K562 (cell line): ENCODE results near the gene TMEM184A. TPM values are rescaled to one million over a fixed set of nuclear protein-coding genes. Genes with fewer than 3 reads are reported as not detected.

Experiments used
- CHD1 ChIP-seq: fragments of 200-600 bp; sonication (generic); IDR thresholded peaks from one replicate; pipeline ENCODE4 v1.6.1; 2012; ENCODE audit warnings: mild to moderate bottlenecking, moderate library complexity, low read length, inconsistent platforms
- CXXC5 ChIP-seq: fragments of 250-450 bp; sonication (Bioruptor Pico); IDR thresholded peaks from 2 replicates; pipeline ENCODE4 v1.8.0; 2022; ENCODE audit warnings: inconsistent platforms, mild to moderate bottlenecking, moderate library complexity
- FUS ChIP-seq: fragments of 200-400 bp; formaldehyde crosslinking; optimal IDR thresholded peaks from 2 replicates; pipeline ENCODE3; 2017; ENCODE audit warnings: low read depth, low read length
- NFATC3 ChIP-seq: fragments of 450-650 bp; IDR thresholded peaks from 2 replicates; pipeline ENCODE4 v1.6.1; 2017; ENCODE audit warnings: mild to moderate bottlenecking
- NFIX ChIP-seq: fragments of 250-450 bp; sonication (Bioruptor Pico); IDR thresholded peaks from 2 replicates; pipeline ENCODE4 v1.4.0; 2020; ENCODE audit warnings: low read depth, mild to moderate bottlenecking, moderate library complexity
- NRF1 ChIP-seq, 2 experiments: fragments of 450-650 bp; IDR thresholded peaks in 1 of 2; conservative IDR thresholded peaks in 1 of 2; 2 replicates each; pipeline ENCODE4 v1.6.1; 2014; ENCODE audit warnings: mild to moderate bottlenecking in 2 of 2
- POLR2B ChIP-seq: fragments of 450-650 bp; IDR thresholded peaks from 2 replicates; pipeline ENCODE4 v1.6.1; 2018; ENCODE audit warnings: low read depth; ENCODE audit not compliant: partially characterized antibody
- RAD21 ChIP-seq, 2 experiments: fragments of 250-450 bp in 1 of 2; fragments of 450-650 bp in 1 of 2; sonication (Bioruptor Pico) in 1 of 2; formaldehyde crosslinking in 1 of 2; IDR thresholded peaks in 1 of 2; conservative IDR thresholded peaks in 1 of 2; 2 replicates each; pipeline versions ENCODE4 v1.4.0 to v1.8.0; 2020 to 2022; ENCODE audit warnings: mild to moderate bottlenecking in 2 of 2, moderate library complexity in 1 of 2
- SLC30A9 ChIP-seq: fragments of 250-450 bp; sonication (Bioruptor Pico); IDR thresholded peaks from 2 replicates; pipeline ENCODE4 v1.8.0; 2022; ENCODE audit warnings: mild to moderate bottlenecking, moderate library complexity
- SMARCA4 ChIP-seq: fragments of 450-650 bp; IDR thresholded peaks from 2 replicates; pipeline ENCODE4 v1.6.1; 2016
- ZNF224 ChIP-seq: sonication (generic); formaldehyde crosslinking; IDR thresholded peaks from 2 replicates; pipeline ENCODE4 v1.8.0; 2022; ENCODE audit warnings: mild to moderate bottlenecking, missing genetic modification reagents
- ZNF311 ChIP-seq: fragments of 250-450 bp; sonication (Bioruptor Pico); IDR thresholded peaks from 2 replicates; pipeline ENCODE4 v1.4.0; 2020; ENCODE audit warnings: mild to moderate bottlenecking, moderate library complexity
- ZNF780A ChIP-seq: fragments of 250-450 bp; sonication (Bioruptor Pico); IDR thresholded peaks from 2 replicates; pipeline ENCODE4 v1.5.0; 2021; ENCODE audit warnings: mild to moderate bottlenecking
- ZSCAN32 ChIP-seq: fragments of 450-650 bp; formaldehyde crosslinking; IDR thresholded peaks from 2 replicates; pipeline ENCODE4 v1.4.0; 2020; ENCODE audit warnings: mild to moderate bottlenecking, moderate library complexity
- polyA plus RNA-seq, 8 experiments: library from polyadenylated mRNA; depleted of rRNA in 4 of 8; stranded (reverse) in 5 of 8; unstranded in 3 of 8; fragments of >200 nt; fragmentation: Nextera tagmentation in 2 of 8; fragmentation: Illumina TruSeq in 1 of 8; extraction: Ambion mirVana in 2 of 8; extraction: Trizol in 1 of 8; gene quantifications; 2 replicates each; pipeline versions ENCODE4 v1.2.1 to v1.2.3, GENCODE V29; 2011 to 2014; ENCODE audit warnings: inconsistent platforms in 1 of 8, missing spikeins in 1 of 8
- total RNA-seq, 7 experiments: library from RNA; depleted of rRNA in 6 of 7; stranded (reverse); fragments of >200 nt in 6 of 7; fragmentation: Illumina TruSeq in 2 of 7; extraction: Trizol in 2 of 7; gene quantifications; 2 replicates each; pipeline versions ENCODE4 v1.2.1 to v1.2.3, GENCODE V29; 2011 to 2021; ENCODE audit warnings: low replicate concordance in 1 of 7
- TF ChIP-seq, protein P1 (sequence below): fragments of 450-650 bp; IDR thresholded peaks from 2 replicates; pipeline ENCODE4 v1.6.1; 2016; ENCODE audit warnings: borderline replicate concordance
- TF ChIP-seq, protein P2 (sequence below): fragments of 200-400 bp; formaldehyde crosslinking; IDR thresholded peaks from 2 replicates; pipeline ENCODE4 v1.6.1; 2017; ENCODE audit warnings: mild to moderate bottlenecking, low read depth, low read length, moderate library complexity
- TF ChIP-seq, protein P3 (sequence below): sonication (generic); formaldehyde crosslinking; IDR thresholded peaks from 2 replicates; pipeline ENCODE4 v1.8.1; 2023; ENCODE audit warnings: mild to moderate bottlenecking, missing genetic modification reagents
- TF ChIP-seq, protein P4 (sequence below): fragments of 250-450 bp; sonication (Bioruptor Pico); IDR thresholded peaks from 2 replicates; pipeline ENCODE4 v1.8.0; 2022; ENCODE audit warnings: moderate library complexity, mild to moderate bottlenecking, inconsistent platforms
- TF ChIP-seq, protein P5 (sequence below), 3 experiments: IDR thresholded peaks in 2 of 3; conservative IDR thresholded peaks in 1 of 3; 2 replicates each; pipeline ENCODE4 v1.5.1; 2011 to 2012; ENCODE audit warnings: low read length in 3 of 3, mild to moderate bottlenecking in 3 of 3, control low read depth in 2 of 3, improper control_type of control experiment in 1 of 3, inconsistent platforms in 1 of 3, low read depth in 1 of 3, mixed read lengths in 1 of 3, moderate library complexity in 1 of 3; ENCODE audit not compliant: insufficient read depth in 2 of 3

Gene TMEM184A
- total and polyA plus RNA-seq, 9 of the 15 experiments (the other 6 are each of a cell fraction or from before 2014, with no cell fraction given), result 0.10 to 0.18 (median 0.11) TPM; not detected in 6

DNA sequence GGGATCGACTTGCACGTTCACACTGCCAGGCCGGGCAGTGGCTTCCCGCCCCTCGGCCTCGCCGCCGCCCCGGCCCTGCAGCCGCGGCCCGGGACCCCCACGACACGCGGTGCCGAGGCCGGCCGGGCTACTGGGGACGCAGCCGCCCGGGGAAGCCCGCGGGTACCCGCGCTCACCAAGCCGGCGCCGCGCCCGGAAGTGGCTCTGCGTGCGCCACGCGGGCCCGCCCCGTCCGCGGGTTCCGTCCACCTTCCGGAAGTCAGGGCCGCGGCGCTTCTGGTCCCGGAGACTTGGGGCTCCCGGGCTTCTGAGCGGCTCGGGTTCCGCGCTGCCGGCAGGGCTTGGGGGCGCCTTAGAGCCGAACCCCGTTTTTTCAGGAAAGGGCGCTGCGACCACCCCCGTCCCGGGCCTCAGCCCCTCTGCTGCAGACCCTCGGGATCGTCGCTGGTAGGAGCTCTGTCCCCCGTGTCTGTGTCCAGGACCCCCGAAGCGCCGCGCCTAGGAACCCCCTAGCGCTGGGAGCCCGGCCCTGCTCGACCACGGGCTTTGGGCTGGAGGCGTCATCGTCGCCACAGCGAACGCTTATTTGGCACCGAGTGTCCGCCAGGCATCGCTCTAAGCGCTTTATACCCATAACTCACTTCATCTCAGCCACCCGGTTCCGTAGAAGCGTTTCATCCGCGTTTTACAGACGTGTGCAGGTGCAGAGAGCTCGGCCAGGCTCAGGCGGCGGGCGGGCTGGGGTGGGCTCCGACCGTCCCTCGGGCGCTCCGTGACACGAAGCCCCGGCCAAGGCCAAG lies 14.0 kb upstream of the TMEM184A start, which contains the start of gene PSMG3 (continued):
- TF ChIP-seq ZNF224 (CRISPR knock-in tag) (0 out of 2 replicates have a peak, but pooled peaks have one; percentile 39), SMARCA4 (no peak), FUS (no peak), CHD1 (peak; percentile 12), POLR2B (peak; percentile 25), SLC30A9 (no peak), NRF1 (conservative IDR thresholded peaks at IDR 0.05 in 1 of 2, IDR thresholded peaks at IDR 0.05 in 1 of 2) (peak in 1 of 2 experiments; percentile 45; a peak in 2 of 4 replicates), CXXC5 (CRISPR knock-in tag) (peak; percentile 98), RAD21 (CRISPR knock-in tag; conservative IDR thresholded peaks at IDR 0.05 in 1 of 2, IDR thresholded peaks at IDR 0.05 in 1 of 2) (no peak), ZSCAN32 (CRISPR knock-in tag) (no peak), NFATC3 (no peak), ZNF780A (CRISPR knock-in tag) (no peak), ZNF311 (CRISPR knock-in tag) (no peak), NFIX (CRISPR knock-in tag) (no peak)
- TF ChIP-seq, protein P1, sequence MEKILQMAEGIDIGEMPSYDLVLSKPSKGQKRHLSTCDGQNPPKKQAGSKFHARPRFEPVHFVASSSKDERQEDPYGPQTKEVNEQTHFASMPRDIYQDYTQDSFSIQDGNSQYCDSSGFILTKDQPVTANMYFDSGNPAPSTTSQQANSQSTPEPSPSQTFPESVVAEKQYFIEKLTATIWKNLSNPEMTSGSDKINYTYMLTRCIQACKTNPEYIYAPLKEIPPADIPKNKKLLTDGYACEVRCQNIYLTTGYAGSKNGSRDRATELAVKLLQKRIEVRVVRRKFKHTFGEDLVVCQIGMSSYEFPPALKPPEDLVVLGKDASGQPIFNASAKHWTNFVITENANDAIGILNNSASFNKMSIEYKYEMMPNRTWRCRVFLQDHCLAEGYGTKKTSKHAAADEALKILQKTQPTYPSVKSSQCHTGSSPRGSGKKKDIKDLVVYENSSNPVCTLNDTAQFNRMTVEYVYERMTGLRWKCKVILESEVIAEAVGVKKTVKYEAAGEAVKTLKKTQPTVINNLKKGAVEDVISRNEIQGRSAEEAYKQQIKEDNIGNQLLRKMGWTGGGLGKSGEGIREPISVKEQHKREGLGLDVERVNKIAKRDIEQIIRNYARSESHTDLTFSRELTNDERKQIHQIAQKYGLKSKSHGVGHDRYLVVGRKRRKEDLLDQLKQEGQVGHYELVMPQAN, result peak; percentile 19; the same call in 1 of the 2 replicates
- TF ChIP-seq, protein P2, sequence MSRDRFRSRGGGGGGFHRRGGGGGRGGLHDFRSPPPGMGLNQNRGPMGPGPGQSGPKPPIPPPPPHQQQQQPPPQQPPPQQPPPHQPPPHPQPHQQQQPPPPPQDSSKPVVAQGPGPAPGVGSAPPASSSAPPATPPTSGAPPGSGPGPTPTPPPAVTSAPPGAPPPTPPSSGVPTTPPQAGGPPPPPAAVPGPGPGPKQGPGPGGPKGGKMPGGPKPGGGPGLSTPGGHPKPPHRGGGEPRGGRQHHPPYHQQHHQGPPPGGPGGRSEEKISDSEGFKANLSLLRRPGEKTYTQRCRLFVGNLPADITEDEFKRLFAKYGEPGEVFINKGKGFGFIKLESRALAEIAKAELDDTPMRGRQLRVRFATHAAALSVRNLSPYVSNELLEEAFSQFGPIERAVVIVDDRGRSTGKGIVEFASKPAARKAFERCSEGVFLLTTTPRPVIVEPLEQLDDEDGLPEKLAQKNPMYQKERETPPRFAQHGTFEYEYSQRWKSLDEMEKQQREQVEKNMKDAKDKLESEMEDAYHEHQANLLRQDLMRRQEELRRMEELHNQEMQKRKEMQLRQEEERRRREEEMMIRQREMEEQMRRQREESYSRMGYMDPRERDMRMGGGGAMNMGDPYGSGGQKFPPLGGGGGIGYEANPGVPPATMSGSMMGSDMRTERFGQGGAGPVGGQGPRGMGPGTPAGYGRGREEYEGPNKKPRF, result no peak
- TF ChIP-seq, protein P3, sequence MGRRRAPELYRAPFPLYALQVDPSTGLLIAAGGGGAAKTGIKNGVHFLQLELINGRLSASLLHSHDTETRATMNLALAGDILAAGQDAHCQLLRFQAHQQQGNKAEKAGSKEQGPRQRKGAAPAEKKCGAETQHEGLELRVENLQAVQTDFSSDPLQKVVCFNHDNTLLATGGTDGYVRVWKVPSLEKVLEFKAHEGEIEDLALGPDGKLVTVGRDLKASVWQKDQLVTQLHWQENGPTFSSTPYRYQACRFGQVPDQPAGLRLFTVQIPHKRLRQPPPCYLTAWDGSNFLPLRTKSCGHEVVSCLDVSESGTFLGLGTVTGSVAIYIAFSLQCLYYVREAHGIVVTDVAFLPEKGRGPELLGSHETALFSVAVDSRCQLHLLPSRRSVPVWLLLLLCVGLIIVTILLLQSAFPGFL, result peak; percentile 44; the same call in 1 of the 2 replicates
- TF ChIP-seq, protein P4, sequence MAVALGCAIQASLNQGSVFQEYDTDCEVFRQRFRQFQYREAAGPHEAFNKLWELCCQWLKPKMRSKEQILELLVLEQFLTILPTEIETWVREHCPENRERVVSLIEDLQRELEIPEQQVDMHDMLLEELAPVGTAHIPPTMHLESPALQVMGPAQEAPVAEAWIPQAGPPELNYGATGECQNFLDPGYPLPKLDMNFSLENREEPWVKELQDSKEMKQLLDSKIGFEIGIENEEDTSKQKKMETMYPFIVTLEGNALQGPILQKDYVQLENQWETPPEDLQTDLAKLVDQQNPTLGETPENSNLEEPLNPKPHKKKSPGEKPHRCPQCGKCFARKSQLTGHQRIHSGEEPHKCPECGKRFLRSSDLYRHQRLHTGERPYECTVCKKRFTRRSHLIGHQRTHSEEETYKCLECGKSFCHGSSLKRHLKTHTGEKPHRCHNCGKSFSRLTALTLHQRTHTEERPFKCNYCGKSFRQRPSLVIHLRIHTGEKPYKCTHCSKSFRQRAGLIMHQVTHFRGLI (CRISPR knock-in tag), result no peak
- TF ChIP-seq, protein P5, sequence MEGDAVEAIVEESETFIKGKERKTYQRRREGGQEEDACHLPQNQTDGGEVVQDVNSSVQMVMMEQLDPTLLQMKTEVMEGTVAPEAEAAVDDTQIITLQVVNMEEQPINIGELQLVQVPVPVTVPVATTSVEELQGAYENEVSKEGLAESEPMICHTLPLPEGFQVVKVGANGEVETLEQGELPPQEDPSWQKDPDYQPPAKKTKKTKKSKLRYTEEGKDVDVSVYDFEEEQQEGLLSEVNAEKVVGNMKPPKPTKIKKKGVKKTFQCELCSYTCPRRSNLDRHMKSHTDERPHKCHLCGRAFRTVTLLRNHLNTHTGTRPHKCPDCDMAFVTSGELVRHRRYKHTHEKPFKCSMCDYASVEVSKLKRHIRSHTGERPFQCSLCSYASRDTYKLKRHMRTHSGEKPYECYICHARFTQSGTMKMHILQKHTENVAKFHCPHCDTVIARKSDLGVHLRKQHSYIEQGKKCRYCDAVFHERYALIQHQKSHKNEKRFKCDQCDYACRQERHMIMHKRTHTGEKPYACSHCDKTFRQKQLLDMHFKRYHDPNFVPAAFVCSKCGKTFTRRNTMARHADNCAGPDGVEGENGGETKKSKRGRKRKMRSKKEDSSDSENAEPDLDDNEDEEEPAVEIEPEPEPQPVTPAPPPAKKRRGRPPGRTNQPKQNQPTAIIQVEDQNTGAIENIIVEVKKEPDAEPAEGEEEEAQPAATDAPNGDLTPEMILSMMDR (IDR thresholded peaks at IDR 0.05 in 2 of 3, conservative IDR thresholded peaks at IDR 0.05 in 1 of 3; ENCODE audit: insufficient read depth in 2 of 3, low read depth in 1 of 3, low read length in 3 of 3), result peak; percentile 8 to 36 (median 12); a peak in 2 of 6 replicates
